Parathyroid adenoma (tissue), 2 donors: Measurements from ENCODE around the gene TCF7L2.
"Not testable (repeated sequence)": the region's sequence is repeated elsewhere in the genome, so short reads cannot be mapped to it uniquely, and the experiment has no call there.

Experiments used
- H2AFZ ChIP-seq: fragments of 300-600 bp; sonication (generic); one replicate; pipeline ENCODE4 v1.7.0; 2017; ENCODE audit warnings: antibody characterized with exemption, mild to moderate bottlenecking
- H3K27ac ChIP-seq: fragments of 300-600 bp; sonication (generic); one replicate; pipeline ENCODE4 v1.7.0; 2017
- H3K27me3 ChIP-seq: fragments of 300-600 bp; sonication (generic); one replicate; pipeline ENCODE4 v1.7.0; 2017; ENCODE audit warnings: low read length; ENCODE audit not compliant: control insufficient read depth, insufficient read depth
- H3K36me3 ChIP-seq: fragments of 300-600 bp; sonication (generic); one replicate; pipeline ENCODE4 v1.7.0; 2017; ENCODE audit warnings: low read length; ENCODE audit not compliant: control insufficient read depth, insufficient read depth
- H3K4me1 ChIP-seq: fragments of 300-600 bp; sonication (generic); one replicate; pipeline ENCODE4 v1.7.0; 2017; ENCODE audit warnings: control low read depth
- H3K4me2 ChIP-seq: fragments of 300-600 bp; sonication (generic); one replicate; pipeline ENCODE4 v1.7.0; 2017; ENCODE audit warnings: low read length
- H3K4me3 ChIP-seq: fragments of 300-600 bp; sonication (generic); one replicate; pipeline ENCODE4 v1.7.0; 2017; ENCODE audit warnings: low read depth, low read length
- H3K79me2 ChIP-seq: fragments of 300-600 bp; sonication (generic); one replicate; pipeline ENCODE4 v1.7.0; 2017; ENCODE audit warnings: control low read depth
- H3K9ac ChIP-seq: fragments of 300-600 bp; sonication (generic); one replicate; pipeline ENCODE4 v1.7.0; 2017; ENCODE audit warnings: mild to moderate bottlenecking
- H3K9me3 ChIP-seq: fragments of 300-600 bp; sonication (generic); one replicate; pipeline ENCODE4 v1.7.0; 2017; ENCODE audit warnings: low read length; ENCODE audit not compliant: control insufficient read depth
- TF ChIP-seq, protein P1 (sequence below): fragments of 300-600 bp; sonication (generic); IDR thresholded peaks from one replicate; pipeline ENCODE4 v1.7.0; 2017; ENCODE audit warnings: antibody characterized with exemption, mild to moderate bottlenecking
- donor health status: primary hyperparathyroidism.

TCF7L2 gene

DNA sequence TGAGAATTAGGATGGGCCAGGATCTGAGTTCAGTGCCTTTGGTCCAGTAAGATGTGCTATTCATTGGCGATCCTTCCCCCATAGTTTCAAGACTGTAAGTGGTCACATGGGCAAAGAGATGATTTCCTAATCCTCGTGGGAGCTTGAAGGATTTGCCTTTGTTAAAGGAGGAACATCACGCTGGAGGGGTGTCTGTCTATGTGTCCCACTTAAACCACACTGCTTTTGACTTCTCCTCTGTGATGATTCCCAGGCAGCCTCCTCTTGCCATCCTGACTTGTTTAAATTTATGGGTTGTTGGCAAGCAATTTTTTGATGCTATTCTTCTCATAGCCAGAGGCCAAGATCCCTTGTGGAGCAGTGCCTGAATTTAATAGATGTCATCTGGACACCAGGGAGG is 154.0 kb downstream of the TCF7L2 start:
- Histone ChIP-seq H3K27me3 (no peaks in the 10 kb centered on the region), H3K36me3 (no peaks in the 10 kb centered on the region), H3K4me3 (no peak overlapping the region), H3K4me2 (no peak overlapping the region), H3K27ac (no peak overlapping the region), H3K9ac (no peak overlapping the region), H3K9me3 (no peaks in the 10 kb centered on the region), H3K4me1 (peaks cover 23% of the 10 kb centered on the region), H2AFZ (no peak overlapping the region), H3K79me2 (peaks cover 9% of the 10 kb centered on the region)
- TF ChIP-seq, protein P1, sequence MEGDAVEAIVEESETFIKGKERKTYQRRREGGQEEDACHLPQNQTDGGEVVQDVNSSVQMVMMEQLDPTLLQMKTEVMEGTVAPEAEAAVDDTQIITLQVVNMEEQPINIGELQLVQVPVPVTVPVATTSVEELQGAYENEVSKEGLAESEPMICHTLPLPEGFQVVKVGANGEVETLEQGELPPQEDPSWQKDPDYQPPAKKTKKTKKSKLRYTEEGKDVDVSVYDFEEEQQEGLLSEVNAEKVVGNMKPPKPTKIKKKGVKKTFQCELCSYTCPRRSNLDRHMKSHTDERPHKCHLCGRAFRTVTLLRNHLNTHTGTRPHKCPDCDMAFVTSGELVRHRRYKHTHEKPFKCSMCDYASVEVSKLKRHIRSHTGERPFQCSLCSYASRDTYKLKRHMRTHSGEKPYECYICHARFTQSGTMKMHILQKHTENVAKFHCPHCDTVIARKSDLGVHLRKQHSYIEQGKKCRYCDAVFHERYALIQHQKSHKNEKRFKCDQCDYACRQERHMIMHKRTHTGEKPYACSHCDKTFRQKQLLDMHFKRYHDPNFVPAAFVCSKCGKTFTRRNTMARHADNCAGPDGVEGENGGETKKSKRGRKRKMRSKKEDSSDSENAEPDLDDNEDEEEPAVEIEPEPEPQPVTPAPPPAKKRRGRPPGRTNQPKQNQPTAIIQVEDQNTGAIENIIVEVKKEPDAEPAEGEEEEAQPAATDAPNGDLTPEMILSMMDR: no peak

GRCh38 chr10:113108194-113108835 is 158.3 kb downstream of the TCF7L2 start:
- no peak overlapping the region for H3K27ac ChIP-seq
- H3K79me2 ChIP-seq: peaks cover 15% of the 10 kb centered on the region
- H3K9me3 ChIP-seq: no peaks in the 10 kb centered on the region
- no peak overlapping the region for H3K4me3 ChIP-seq
- no peaks in the 10 kb centered on the region for H3K36me3 ChIP-seq
- H2AFZ ChIP-seq: no peak overlapping the region
- peaks cover 18% of the 10 kb centered on the region for H3K4me1 ChIP-seq
- H3K27me3 ChIP-seq: no peaks in the 10 kb centered on the region
- H3K9ac ChIP-seq: no peak overlapping the region
- TF ChIP-seq, protein P1: peak; percentile 17
- no peak overlapping the region for H3K4me2 ChIP-seq

- H3K4me1 ChIP-seq: peaks cover 18% of the 10 kb centered on the region
- H2AFZ ChIP-seq: no peak overlapping the region
- no peak overlapping the region for H3K27ac ChIP-seq
- no peak overlapping the region for H3K9ac ChIP-seq
- TF ChIP-seq, protein P1: no peak
- H3K4me2 ChIP-seq: no peak overlapping the region
- H3K36me3 ChIP-seq: no peaks in the 10 kb centered on the region
- H3K9me3 ChIP-seq: no peaks in the 10 kb centered on the region
- H3K4me3 ChIP-seq: no peak overlapping the region
- no peaks in the 10 kb centered on the region for H3K27me3 ChIP-seq
- peaks cover 16% of the 10 kb centered on the region for H3K79me2 ChIP-seq
These were observed 158.9 kb downstream of the TCF7L2 start for GRCh38 chr10:113108948-113109347.

DNA sequence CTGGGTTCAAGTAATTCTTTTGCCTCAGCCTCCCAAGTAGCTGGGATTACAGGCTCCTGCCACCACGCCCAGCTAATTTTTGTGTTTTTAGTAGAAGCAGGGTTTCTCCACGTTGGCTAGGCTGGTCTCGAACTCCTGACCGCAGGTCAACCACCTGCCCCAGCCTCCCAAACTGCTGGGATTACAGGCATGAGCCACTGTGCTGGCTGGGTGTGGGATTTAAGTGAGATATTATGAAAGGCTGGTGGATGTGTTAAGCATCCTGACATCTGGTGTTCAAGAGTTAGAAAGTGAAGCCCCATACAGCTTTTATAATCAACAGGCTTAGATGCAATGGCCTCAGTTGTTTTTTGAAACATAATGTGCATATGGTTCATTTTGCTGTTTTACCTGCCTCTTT is 159.4 kb downstream of the TCF7L2 start:
- H3K4me1 ChIP-seq: peaks cover 17% of the 10 kb centered on the region

DNA sequence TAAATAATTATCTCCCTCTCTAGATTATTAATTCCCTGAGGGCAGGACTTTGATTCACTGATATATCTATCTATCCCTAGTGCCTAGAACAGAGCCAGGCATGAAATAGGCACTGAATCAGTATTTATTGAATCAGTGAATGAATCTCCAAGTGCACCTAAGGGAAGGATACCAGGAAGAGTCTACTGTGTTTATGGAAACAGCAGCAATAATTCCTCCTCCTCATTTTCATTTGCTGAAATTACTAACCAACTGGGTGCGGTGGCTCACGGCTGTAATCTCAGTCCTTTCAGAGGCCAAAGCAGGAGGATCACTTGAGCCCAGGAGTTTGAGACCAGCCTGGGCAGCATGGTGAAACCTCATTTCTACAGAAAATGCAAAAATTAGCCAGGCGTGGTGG is 161.2 kb downstream of the TCF7L2 start:
- Histone ChIP-seq H3K9ac (no peak overlapping the region), H3K27me3 (no peaks in the 10 kb centered on the region), H3K9me3 (no peaks in the 10 kb centered on the region), H3K4me1 (peaks cover 1% of the 10 kb centered on the region), H3K79me2 (peaks cover 16% of the 10 kb centered on the region), H3K4me3 (no peak overlapping the region), H3K36me3 (no peaks in the 10 kb centered on the region), H3K27ac (no peak overlapping the region), H2AFZ (no peak overlapping the region), H3K4me2 (no peak overlapping the region)
- TF ChIP-seq, protein P1: no peak

More for the DNA sequence above, 159.4 kb downstream of the TCF7L2 start:
- not testable (repeated sequence) for H3K9me3 ChIP-seq, H2AFZ ChIP-seq, H3K36me3 ChIP-seq, H3K9ac ChIP-seq, H3K27ac ChIP-seq, H3K4me3 ChIP-seq, H3K27me3 ChIP-seq, H3K4me2 ChIP-seq
- peaks cover 16% of the 10 kb centered on the region for H3K79me2 ChIP-seq
